Gastrocnemius medialis (tissue), 4 donors: Measurements from ENCODE around the gene UQCC2. TPM values are rescaled to one million over a fixed set of nuclear protein-coding genes. Genes with fewer than 3 reads are reported as not detected.

Source experiments
- ATAC-seq, 2 donors: fragments of 150-250 bp; one replicate each; pipeline ENCODE4 v1.9.1; 2016
- DNase-seq, 2 donors: peaks; one replicate each; pipeline ENCODE4 v3.0.0-alpha.2; 2019
- H3K27ac ChIP-seq, 4 donors: fragments of 200-600 bp; sonication (generic); 1 replicate in 1 of 4; 2 replicates in 3 of 4; pipeline ENCODE4 v1.5.1; 2016 to 2018; ENCODE audit warnings: mild to moderate bottlenecking in 2 of 4, moderate library complexity in 1 of 4
- H3K27me3 ChIP-seq, 3 donors: fragments of 200-600 bp; sonication (generic) in 2 of 3; 1 replicate in 1 of 3; 2 replicates in 2 of 3; pipeline versions ENCODE4 v1.5.1 to v1.6.0; 2016 to 2019; ENCODE audit warnings: mild to moderate bottlenecking in 1 of 3, moderate library complexity in 1 of 3
- H3K36me3 ChIP-seq, 2 donors: fragments of 200-600 bp; sonication (generic) in 1 of 2; one replicate each; pipeline ENCODE4 v1.5.1; 2017 to 2018
- H3K4me1 ChIP-seq, 2 donors: fragments of 200-600 bp; sonication (generic) in 1 of 2; one replicate each; pipeline ENCODE4 v1.5.1; 2016 to 2017; ENCODE audit warnings: mild to moderate bottlenecking in 2 of 2
- H3K4me3 ChIP-seq, 4 donors: fragments of 200-600 bp; sonication (generic) in 3 of 4; 1 replicate in 1 of 4; 2 replicates in 3 of 4; pipeline ENCODE4 v1.5.1; 2016 to 2019; ENCODE audit warnings: mild to moderate bottlenecking in 2 of 4
- H3K9me3 ChIP-seq, 3 donors: fragments of 200-600 bp; sonication (generic) in 2 of 3; 1 replicate in 1 of 3; 2 replicates in 2 of 3; pipeline ENCODE4 v1.5.1; 2016 to 2019
- CTCF ChIP-seq, 5 experiments: fragments of 450-650 bp in 3 of 5; fragments of 200-600 bp in 2 of 5; sonication (generic) in 2 of 5; IDR thresholded peaks in 4 of 5; conservative IDR thresholded peaks in 1 of 5; 1 replicate in 4 of 5; 2 replicates in 1 of 5; pipeline ENCODE4 v1.5.1; 2016 to 2019; ENCODE audit warnings: antibody characterized with exemption in 5 of 5, mild to moderate bottlenecking in 3 of 5, moderate library complexity in 3 of 5
- POLR2A ChIP-seq, 2 donors: fragments of 450-650 bp; IDR thresholded peaks; one replicate each; pipeline ENCODE4 v1.6.1; 2017; ENCODE audit warnings: antibody characterized with exemption in 2 of 2, mild to moderate bottlenecking in 2 of 2, moderate library complexity in 2 of 2
- in situ Hi-C, 4 donors: fragments of 200-750 bp; cut with MboI; loops; one replicate each; pipeline versions ENCODE4 v1.15.0 to v1.8.0; 2017; ENCODE audit warnings: low sequenced_read_pairs in 4 of 4
- intact Hi-C: fragments of 100-400 bp; cut with DNase I; formaldehyde crosslinking; loops from one replicate; pipeline ENCODE4 v1.15.1; 2023; ENCODE audit warnings: low total_unique reads
- total RNA-seq, 4 donors: library from RNA; depleted of rRNA; stranded (reverse); fragments of >200 nt; gene quantifications; one replicate each; pipeline versions ENCODE4 v1.1.0 to v1.2.3, GENCODE V29; 2016

Gene UQCC2
- total RNA-seq: 100 to 1,000 TPM in 1 of 4 donors, 10 to 100 TPM in 3; 50.7 to 101 (median 63.5) TPM

GRCh38 chr6:33711140-33712129 lies at the start of gene UQCC2:
TSS of gene UQCC2 (minus strand) at chr6:33711700. CDS start at chr6:33711686, 14 bp downstream.
- H3K9me3 ChIP-seq: no peaks in the 10 kb centered on the region
- in situ Hi-C loops: loop anchor here in 1 of 4 donors (5.0 kb wide), 1 partner anchor 51 kb away; no protein-coding TSS in a partner anchor
- H3K27ac ChIP-seq: peak within 1 kb of the TSS; percentile 96 to 100 (median 97)
- peaks cover 0 to 15% of the 10 kb centered on the region in 2 donors for H3K36me3 ChIP-seq
- intact Hi-C loops: loop anchor here (1.0 kb wide), 1 partner anchor 51 kb away; no protein-coding TSS in a partner anchor
- H3K27me3 ChIP-seq: no peaks in the 10 kb centered on the region
- H3K4me3 ChIP-seq: peak within 1 kb of the TSS; percentile 85 to 100 (median 92)
- peaks cover 20 to 30% of the 10 kb centered on the region in 2 donors for H3K4me1 ChIP-seq
- DNase-seq (peak; percentile 96), ATAC-seq (peak; percentile 89 to 93)
- TF ChIP-seq CTCF (IDR thresholded peaks at IDR 0.05 in 4 of 5, conservative IDR thresholded peaks at IDR 0.05 in 1 of 5) (peak; percentile 62 to 83 (median 64)), POLR2A (IDR thresholded peaks at IDR 0.05) (peak; percentile 87 to 88)

GRCh38 chr6:33759887-33760629 lies 48.6 kb upstream of the UQCC2 start:
- Histone ChIP-seq H3K4me3 (no peak overlapping the region), H3K4me1 (peaks cover 29 to 33% of the 10 kb centered on the region in 2 donors), H3K27me3 (no peaks in the 10 kb centered on the region), H3K36me3 (no peaks in the 10 kb centered on the region), H3K27ac (no peak overlapping the region), H3K9me3 (no peaks in the 10 kb centered on the region)
- ATAC-seq: no peak
- no peak for TF ChIP-seq POLR2A (IDR thresholded peaks at IDR 0.05)
- no peak for TF ChIP-seq CTCF (IDR thresholded peaks at IDR 0.05 in 4 of 5, conservative IDR thresholded peaks at IDR 0.05 in 1 of 5)
- no peak for DNase-seq
- intact Hi-C loops (loop anchor here (1.0 kb wide), 1 partner anchor 175 kb away; no protein-coding TSS in a partner anchor), in situ Hi-C loops (loop anchor here in 3 of 4 donors (5.0 to 25.0 kb wide), 4 partner anchors 43 to 402 kb away; partner anchors contain the start of genes BAK1 (in 2 of the 3) and UQCC2 (in 1 of the 3))

GRCh38 chr6:33758815-33759216 lies 47.3 kb upstream of the UQCC2 start:
- ATAC-seq (no peak), DNase-seq (no peak)
- Histone ChIP-seq H3K27me3 (no peaks in the 10 kb centered on the region), H3K36me3 (no peaks in the 10 kb centered on the region), H3K4me1 (peaks cover 32 to 36% of the 10 kb centered on the region in 2 donors), H3K4me3 (no peak overlapping the region), H3K9me3 (no peaks in the 10 kb centered on the region), H3K27ac (no peak overlapping the region)
- no peak for TF ChIP-seq POLR2A (IDR thresholded peaks at IDR 0.05)
- no peak for TF ChIP-seq CTCF (IDR thresholded peaks at IDR 0.05 in 4 of 5, conservative IDR thresholded peaks at IDR 0.05 in 1 of 5)
- in situ Hi-C loops (loop anchor here in 1 of 4 donors (25.0 kb wide), 1 partner anchor 403 kb away; no protein-coding TSS in a partner anchor), intact Hi-C loops (loop anchor here (1.0 kb wide), 1 partner anchor 174 kb away; no protein-coding TSS in a partner anchor)

GRCh38 chr6:33757906-33758305 lies 46.4 kb upstream of the UQCC2 start:
- no peak overlapping the region for H3K4me3 ChIP-seq
- H3K9me3 ChIP-seq: no peaks in the 10 kb centered on the region
- no peak overlapping the region for H3K27ac ChIP-seq
- DNase-seq (no peak), ATAC-seq (no peak)
- no peaks in the 10 kb centered on the region for H3K27me3 ChIP-seq
- in situ Hi-C loops (loop anchor here in 1 of 4 donors (25.0 kb wide), 1 partner anchor 404 kb away; no protein-coding TSS in a partner anchor), intact Hi-C loops (no loop called here)
- no peak for TF ChIP-seq CTCF (IDR thresholded peaks at IDR 0.05 in 4 of 5, conservative IDR thresholded peaks at IDR 0.05 in 1 of 5)
- no peak for TF ChIP-seq POLR2A (IDR thresholded peaks at IDR 0.05)
- H3K36me3 ChIP-seq: no peaks in the 10 kb centered on the region
- peaks cover 32 to 34% of the 10 kb centered on the region in 2 donors for H3K4me1 ChIP-seq
